GM18498 (cell line): ENCODE data around the gene FEV.
A peak's percentile ranks its signal among the peaks of the same experiment; 100 is the strongest.

Source experiments
- ATAC-seq: cut with Tn5 transposase; IDR thresholded peaks from one replicate; pipeline ENCODE4 v1.9.1; 2021; ENCODE audit warnings: mild to moderate bottlenecking, moderate library complexity; ENCODE audit not compliant: unreplicated experiment

FEV gene

DNA sequence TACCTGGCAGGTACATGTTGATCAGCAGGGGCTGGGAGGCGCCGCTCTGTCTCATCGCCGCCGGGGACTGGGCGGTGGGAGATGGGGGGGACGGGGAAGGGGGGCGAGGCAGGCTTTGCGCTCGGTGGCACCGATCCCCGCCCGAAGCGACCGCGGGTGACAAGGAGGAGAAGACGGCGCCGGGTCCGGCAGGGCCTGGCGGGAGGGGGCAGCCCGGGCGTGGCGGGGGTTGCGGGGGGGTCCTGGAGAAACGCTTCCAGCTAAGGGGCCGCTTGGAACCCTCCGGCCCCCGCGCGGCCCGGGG, at the start of gene FEV:
Gene FEV (minus strand): TSS at position 164 of the 304 bp plus-strand sequence. CDS start 109 bp downstream, at position 55.
- no peak for ATAC-seq

DNA sequence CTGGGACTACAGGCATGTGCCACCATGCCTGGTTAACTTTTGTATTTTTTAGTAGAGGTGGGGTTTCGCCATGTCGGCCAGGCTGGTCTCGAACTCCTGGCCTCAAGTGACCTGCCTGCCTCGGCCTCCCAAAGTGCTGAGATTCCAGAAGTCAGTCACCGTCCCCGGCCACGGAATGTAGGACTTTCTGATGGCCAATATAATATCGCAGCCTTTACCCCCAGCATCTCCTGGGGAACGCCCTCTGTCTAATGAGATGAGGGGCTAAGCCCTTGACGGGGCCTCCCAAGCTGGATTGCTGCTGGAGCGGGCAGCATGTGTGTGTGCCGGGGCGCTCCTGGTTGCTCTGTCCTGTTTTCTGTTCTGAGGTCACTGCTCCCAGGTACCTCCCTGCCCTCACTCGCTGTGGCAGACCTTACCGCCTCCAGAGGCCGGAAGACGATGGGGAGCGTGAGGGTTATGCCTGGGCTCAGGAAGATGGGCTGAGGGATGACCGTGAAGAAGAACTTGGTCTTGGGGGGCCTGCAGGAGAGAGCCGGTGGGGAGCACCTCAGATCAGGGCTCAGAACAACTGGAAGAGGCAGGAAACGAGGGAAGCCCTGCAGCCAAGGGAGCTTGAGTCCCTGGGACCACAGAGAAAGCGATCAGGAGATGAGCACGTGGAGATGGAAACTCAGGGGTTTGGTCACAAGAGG, 47.2 kb upstream of the FEV start:
- no peak for ATAC-seq

DNA sequence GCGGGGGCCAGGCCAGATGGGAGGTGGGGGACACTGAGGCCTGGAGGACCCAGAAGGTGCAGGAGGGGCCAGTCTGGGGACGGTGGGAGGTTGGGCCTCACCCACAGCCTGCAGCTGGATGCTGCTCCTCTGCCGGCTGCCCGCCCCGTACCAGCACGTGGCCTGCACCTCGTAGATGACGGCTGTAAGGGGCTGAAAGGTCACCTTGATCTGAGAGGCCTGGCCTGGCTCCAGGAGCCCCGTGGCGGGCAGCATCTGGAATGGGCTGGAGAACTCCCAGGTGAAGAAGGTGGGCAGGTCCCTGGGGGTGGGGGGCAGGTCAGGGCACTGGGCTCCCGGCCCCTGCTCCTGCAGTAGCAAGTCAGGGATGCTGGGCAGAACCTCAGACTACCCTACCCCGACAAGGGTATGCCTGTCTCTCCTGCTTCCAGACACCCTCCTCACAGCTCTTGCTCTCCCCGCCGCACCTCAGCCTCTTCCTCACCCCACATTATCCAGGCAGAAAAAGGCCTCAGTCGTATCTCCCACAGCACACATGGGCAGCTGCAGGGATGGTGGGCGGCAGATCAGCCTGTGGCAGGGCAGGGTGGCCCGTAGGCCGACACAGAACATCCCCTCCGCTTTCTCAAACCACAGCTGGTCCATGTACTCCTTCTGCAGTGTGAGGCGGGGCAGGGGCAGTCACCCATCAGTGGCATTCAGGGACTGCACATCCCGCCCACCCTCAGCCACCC, 46.2 kb upstream of the FEV start:
- no peak for ATAC-seq

DNA sequence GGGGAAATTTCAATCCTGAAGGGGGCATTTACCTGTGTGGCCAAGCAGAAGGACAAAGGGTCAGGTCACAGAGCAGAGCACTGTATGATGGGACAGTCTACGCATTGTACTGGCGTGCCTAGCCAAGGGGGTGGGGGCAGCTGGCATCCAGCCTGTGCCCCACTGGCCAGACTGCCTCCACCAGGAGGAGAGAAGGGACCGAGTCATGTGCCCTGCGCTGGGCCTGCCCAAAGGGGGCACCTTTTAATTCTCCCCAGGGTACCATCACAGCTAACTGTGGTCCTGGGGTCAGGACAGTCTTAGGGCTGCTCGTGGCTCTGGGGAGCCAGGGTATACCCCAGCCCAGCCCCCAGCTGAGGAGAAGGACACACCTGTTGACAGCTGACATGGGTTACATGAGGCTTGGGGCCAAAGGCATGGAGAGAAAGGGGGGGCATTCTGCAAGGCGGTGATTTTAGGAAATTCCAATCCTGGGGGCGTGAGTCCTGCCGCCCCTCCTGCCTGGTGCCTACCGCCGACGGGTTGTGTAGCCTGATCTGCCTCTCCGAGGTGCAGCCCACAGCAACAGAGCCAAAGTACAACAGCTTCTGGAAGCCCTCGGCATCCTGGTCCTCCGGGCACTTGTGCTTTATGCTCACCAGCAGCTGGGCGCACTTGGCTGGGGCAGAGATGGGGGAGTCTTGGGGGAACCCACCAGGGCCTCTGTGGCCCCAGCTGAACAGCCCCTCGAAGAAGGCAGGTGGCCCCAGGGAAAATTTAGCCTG, 45.4 kb upstream of the FEV start:
- no peak for ATAC-seq

DNA sequence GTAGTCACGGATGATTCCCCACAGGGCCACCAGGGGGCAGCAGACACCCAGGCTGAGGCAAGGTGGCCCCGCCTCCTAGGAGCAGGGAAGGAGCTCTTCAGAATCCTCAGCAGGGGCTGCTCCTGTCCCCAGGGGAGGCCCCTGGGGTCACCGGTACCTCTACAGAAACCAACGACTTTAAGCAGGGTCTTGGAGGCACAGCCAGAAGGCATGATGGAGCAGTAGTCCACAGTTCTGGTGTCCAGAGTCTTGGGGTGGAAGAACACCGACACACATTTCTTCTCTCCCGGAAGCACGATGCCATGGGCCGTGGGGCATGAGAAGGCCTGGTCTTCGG, 44.8 kb upstream of the FEV start:
- ATAC-seq: peak; percentile 82

DNA sequence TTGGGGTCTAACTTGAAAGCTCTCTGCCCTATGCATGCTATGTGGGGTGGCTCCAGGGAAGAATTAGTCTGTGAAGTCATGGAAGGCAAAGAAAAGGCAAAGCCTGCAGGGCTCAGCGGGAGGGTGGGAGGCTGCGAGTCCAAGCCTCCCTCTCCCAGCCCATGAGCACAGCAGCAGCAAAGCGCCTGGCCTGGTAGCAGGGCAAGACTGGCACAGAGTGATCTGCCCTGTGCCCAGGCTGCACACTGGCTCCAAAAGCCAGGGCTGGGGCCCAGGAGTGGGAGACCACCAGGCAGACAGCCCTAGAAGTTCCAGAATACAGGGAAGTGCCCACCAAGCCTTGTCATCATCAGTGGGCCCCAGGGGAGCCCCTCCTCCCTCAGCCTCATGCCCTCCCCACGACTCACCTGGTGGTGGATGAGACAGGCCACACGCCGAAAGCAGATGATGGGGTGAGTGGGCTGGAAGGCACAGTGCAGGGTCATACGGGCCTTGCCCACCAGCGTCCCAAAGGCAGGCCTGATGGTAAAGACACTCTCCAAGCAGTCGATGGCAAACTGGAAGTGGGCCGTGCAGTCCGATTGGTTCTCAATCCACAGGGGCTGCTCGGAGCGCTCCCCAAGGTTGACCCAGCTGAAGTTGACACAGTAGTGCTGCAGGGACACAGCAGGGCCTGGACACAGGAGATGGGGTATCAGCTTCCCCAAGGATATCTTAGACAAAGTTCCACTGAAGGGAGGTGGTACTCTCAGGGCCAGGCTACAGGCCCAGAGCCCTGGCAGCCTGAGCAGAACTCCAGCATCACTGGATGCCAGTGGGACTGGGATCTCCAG, 44.2 kb upstream of the FEV start:
- ATAC-seq: peak; percentile 15

DNA sequence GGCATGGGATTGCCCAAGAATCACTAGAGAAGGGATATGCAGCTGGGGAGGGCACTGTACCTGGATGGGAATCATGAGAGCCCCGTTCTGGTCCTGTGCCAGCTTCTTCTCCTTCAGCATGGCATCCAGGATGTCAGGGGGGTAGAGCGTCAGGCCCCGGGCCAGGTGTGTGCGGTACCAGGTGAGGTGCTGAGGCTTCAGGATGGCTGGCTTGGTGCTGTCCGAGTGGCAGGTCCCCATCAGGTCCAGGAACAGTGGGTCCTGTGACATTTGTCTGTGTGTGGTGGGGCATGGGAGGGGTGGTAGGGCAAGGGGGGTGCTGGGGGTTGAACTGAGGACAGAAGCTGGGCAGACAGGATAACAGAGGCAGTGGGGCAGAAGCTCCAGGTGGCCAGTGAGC, 43.2 kb upstream of the FEV start:
- ATAC-seq: no peak

DNA sequence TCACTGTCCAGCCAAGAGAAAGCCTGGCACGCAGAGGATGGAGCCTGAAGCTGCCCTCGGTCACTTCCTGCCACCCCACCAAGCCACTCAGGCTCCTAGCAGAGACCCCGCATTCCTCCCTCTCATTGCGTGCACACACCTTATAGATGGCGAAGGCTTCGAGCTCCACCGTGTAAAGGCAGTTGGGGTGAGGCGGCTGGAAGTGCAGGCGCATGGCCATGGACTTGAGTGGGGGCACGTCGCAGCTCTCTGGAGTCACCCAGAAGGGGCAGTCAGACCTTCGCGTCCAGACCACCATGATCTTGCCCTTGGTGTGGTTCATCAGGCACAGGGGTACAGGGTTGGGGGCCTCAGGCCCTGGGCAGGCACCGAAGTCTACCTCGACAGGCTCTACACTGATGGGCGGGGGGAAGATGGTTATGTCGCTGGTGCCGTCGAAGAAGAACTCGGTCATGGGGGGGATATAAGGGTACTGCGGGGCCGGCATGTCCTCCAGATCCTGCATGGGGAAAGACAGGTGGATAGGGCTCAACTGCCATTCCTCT, 42.6 kb upstream of the FEV start:
- ATAC-seq: no peak

DNA sequence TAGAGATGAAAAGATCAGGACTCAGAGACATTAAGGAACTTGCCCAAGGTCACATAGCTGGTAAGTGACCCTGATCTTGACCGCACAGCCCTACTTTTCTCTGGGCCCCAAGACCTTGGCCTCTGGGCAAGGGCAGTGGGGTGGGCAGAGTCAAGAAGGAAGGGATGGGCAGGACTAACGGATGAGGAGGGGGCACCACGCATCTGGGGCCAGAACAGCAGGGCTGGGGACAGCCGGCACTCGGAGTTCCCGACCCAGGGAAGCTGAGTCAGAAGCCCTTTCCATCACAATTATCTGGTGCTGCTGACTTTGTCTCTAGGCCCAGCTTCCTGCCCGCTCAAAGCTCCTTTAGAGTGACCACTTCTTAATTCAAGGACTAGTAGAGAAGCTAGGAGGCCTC, 42.0 kb upstream of the FEV start:
- ATAC-seq: no peak

DNA sequence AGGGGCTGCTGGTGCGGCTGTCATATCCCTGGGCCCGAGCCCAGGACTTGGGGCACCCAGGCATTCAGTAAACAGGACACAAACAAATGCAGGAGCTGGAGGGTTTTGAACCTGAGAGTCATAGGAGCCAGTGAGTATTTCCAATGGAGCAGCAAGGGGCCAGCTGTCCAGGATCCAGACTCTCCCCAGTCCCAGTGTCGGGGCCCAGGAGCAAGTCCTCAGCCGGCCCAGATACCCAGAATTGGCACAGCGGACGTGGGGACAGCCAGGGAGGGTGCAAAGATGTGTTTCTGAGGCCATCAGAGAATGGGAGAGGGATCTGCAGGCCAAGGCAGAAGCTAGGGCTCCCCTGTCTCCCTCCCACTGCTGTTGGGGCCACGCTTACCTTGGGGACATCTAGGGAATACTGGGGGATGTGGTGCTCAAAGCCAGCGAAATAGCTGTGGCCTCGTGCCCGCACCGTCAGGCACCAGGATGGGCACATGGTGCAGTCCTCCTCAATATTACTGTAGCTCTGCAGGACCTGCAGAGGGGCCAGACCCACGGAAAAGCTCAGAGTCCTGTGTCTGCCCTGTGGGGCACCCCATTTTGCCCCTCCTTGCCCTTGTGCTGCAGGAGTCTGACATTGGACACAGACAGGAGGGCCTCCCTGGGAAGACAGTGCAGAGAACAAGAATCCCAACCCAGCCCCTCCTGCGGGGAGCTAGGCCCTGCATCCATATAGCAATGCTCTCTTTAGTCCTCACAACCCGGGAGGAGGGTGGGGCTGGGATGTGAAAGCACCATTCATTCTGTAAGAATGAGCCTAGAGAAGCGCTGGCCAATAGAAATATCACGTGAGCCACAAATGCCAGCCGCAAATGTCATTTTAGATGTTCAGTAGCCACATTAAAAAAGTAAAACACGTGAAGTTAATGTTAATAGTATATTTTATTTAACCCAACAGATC, 40.9 kb upstream of the FEV start:
- ATAC-seq: no peak

DNA sequence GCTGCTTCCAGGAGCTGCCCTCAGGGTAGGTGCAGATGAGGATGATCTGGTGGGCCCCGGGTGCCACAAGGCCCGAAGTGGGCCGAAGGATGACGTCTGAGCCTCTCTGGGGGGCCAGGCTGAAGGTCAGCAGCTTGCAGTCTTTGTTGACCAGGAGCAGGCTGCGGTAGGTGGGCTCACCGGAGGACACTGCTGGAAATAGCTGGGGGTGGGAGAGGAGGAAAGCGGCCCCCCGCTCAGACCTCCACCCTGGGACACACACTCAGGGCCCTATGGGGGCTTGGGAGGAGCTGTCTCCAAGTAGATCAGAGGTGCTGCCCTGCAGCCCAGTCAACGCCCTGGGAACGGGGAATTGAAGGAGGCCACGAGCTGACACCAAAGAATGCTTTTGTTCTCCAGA, 39.1 kb upstream of the FEV start:
- no peak for ATAC-seq

DNA sequence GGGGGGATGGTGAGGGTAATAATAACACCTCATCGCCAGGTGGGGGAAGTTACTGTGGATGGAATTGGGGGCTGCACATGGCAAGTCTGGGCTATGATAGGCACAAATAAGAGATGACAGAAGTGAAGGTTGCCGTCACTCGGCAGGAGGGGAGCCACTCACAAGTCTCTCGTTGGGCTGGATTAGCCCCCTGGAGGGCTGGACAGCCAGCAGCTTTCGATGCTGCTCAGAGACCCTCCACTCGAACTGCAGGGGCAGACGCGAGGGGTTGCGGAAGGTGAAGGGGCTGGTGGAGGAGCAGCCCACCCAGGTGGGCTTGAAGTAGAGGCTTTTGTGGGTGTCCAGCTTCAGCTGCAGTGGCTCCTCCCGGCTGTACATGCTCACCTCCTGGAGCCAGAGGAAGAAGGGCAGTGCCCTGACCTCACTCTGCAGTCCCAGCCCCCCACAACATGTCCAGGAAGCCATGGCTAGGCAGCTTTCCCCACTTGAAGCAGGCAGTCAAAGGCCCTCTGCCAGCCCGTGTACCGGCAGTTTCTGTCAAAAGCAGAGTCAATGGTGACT, 38.1 kb upstream of the FEV start:
- no peak for ATAC-seq

DNA sequence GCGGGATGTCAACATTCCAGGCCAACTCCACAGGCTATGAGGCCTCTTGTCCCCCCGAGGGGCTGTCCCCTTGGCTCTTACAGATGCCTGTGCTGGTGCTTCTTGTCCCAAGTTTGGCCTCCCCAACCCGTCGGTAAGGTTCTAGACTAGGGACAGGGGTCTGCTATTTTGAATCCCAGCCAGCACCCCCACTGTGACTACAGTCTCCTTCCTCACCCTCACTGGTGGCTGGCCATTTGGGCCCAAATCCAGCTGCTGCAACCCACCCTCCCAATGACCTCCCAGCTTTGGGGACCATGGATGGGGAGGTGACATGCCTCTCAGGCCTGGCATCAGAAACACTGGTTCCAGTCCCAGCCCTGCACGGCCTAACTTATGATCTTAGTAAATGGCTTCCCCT, 37.6 kb upstream of the FEV start:
- no peak for ATAC-seq

DNA sequence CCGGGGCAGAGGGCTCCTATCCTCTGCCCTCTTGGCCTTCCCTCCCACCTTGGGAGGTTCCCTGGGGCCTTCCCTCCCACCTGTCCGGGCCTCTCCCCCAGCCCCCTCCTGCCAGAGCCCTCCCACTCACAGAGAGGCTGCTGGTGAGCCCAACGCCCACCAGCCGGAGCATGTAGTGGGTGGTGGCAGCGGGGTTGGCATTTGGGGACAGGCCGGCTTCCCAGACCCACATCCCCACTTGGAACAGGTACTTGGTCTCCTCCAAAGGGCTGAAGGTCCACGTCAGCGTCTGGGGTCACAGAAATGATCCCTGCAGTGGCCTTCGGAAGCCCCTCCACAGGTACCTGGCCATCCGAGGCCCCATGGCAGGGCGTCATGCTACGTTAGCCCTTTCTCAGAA, 37.1 kb upstream of the FEV start:
- no peak for ATAC-seq

DNA sequence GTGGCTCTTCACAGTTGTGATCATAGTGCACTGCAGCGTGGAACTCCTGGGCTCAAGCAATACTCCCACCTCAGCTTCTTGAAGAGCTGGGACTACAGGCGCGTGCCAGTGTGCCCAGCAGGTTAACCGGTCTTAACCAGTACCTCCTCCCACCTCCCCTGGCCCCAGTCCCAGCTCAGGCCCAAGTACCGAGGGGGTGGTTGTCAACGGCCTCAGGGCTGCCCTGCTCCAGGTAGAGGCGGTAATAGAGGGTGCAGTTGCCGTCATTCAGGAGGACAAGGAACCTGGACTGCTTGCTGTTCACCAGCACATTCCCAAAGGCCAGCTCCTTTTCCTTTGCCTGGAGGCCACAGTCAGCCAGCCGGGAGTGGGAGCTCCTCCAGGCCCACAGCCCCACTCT, 36.6 kb upstream of the FEV start:
- ATAC-seq: no peak

DNA sequence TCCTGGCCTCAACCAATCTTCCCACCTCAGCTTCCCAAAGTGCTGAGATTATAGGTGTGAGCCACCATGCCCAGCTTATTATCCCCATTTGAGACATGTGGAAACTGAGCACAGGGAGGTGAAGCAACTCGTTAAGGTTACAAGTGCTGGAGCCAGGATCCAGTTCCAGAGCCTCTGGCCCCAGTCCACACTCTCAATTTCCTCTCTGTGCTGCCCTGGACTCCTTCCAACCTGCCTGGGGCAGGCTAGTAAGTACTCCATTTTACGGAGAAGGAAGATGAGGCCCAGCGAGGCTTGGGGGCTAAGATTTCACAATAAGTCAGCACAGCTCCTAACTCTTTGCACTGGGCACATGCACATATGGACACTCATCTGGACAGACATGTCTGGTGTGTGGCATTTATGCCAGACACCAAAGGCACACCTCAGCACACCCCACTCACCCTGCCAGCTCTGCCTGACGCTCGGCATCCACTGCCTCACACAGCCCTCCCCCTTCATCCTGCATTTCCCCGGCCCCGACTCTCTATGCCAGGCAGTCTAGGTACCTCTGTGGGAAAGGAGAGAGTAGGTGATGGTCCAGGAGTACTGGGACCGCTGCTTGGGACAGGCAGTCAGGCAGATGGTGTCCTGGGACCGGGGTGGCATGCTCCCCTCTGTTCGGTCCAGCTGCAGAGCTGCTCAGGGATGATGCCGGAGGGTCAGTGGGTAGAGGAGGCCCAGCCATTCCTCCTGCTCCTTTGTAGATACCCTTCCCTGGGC, 35.8 kb upstream of the FEV start:
- ATAC-seq: no peak

DNA sequence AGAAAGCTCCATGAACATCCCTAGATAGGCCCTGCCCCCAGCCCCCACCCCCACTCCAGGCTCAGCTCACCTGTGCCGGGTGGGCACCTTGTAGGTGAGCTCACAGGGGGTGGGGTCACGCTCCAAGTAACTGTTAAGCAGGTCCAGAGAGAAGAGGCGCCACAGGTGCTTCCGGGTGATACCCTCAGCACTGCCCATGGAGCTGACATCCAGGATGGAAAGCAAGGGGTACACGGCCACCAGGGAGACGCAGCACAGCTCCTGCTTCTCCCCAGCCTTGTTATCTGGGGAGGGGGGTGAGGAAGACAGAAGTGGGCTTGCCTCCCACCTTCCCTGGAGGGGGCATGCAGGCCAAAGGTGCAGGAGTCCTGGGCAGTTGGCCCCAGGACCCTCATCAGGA, 34.5 kb upstream of the FEV start:
- no peak for ATAC-seq

DNA sequence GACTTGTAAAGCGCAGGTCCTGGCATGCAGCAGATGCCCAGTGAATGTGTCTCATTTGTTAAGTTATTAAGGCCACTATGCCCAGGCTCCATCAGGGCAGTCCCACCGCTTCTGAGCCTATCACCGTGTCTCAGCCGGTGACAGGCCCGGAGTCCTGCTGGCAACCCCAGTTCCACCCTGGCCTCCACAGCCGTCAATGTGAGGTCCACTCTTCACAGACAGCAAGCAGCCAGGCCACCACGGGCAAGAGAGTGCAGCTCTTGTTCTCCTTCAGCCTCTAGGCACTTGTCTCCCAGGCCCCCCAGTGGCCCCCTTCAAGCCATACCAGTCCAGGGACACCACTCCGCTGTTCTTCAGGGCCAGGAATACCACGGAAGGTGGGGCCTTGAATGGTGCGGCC, 33.7 kb upstream of the FEV start:
- ATAC-seq: no peak

DNA sequence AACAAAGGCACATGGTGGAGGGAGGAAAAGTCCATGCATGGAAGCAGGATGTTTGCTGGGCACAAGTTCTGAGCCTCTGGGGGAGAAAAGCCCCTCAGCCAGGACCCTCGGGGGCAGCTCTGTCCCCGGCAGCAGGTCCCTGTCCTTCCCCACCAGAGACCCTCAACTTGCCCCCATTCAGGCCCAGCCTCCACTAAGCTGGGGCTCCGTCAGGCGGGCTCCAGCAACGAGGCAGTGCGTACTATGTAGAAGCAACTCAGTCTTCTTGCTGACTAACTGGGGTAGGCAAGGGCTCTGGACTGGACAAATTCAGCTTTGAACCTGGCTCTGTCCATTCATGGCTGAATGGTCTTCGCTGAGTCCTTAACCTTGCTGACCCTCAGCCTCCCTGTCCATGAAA, 33.3 kb upstream of the FEV start:
- ATAC-seq: no peak
